ENCODE data around the gene ABR.
"Not testable (repeated sequence)": the region's sequence is repeated elsewhere in the genome, so short reads cannot be mapped to it uniquely, and the experiment has no call there.

Gene ABR

DNA sequence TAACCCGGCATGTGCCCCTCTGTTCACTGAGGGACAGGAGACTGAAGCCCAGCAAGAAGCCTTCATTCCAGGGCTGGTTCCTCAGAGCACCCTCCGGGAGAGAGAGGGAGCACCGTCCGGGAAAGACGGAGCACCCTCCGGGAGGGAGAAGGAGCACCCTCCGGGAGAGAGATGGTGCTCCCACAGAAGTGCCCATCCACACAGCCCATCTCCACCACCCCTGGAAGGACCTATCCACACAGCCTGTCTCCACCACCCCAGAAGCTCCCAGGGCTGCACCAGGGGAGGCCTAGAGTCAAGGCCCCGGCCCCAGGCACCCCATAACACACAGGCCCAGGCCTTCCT is 88.6 kb downstream of the ABR start:
- no peak for DNase-seq

DNA sequence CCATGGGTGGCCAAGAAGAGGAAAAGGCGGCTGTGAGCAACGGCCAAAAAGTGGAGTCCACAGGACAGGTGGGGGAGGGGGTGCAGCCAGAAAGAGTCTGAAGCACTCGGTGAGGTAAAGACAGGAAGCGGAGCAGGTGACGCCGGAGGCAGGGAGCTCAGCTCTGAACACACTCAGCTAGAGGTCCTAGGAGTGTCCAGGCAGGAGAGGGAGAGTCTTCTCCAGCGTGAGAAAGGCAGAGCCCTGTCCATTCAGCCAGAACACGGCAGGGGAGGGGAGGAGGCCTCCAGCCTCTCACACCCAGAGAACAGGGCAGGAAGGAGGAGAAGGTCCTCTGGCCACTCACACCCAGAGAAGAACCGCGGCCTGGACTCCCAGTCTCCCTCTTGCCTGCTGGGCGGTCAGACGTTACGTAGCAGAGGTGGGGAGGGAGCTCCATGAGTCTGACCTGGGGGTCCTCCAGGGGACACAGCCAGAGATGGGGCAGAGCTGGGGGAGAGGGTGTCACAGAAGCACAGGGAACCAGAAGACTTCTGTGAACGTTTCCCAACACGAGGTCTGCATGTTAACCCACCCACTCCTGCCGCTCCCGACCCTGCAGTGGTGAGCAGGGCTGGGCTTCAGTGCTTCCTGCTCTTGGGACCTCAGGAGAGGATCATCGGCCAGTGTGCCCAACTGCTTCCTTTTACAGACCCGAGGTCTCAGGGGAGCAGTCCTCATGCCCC is 89.2 kb downstream of the ABR start:
- DNase-seq: no peak

DNA sequence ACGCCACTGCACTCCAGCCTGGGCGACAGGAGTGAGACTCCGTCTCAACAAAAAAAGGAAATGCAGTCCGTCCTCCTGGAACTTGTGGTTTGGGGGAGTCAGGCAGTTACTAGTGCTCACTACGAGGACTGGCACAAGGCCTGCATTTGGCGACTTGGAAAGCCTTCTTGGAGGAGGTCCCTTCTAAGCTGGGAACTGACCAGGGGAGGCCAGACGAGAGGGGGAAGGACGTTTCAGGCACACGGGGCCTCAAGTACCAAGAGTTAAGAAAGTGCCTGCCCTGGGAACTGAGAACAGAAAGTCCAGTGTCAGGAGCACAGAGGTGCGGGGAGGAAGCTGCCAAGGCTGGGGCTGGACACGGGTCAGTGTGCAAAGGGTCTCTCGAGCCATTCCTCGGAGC is 89.9 kb downstream of the ABR start:
- DNase-seq: no peak

DNA sequence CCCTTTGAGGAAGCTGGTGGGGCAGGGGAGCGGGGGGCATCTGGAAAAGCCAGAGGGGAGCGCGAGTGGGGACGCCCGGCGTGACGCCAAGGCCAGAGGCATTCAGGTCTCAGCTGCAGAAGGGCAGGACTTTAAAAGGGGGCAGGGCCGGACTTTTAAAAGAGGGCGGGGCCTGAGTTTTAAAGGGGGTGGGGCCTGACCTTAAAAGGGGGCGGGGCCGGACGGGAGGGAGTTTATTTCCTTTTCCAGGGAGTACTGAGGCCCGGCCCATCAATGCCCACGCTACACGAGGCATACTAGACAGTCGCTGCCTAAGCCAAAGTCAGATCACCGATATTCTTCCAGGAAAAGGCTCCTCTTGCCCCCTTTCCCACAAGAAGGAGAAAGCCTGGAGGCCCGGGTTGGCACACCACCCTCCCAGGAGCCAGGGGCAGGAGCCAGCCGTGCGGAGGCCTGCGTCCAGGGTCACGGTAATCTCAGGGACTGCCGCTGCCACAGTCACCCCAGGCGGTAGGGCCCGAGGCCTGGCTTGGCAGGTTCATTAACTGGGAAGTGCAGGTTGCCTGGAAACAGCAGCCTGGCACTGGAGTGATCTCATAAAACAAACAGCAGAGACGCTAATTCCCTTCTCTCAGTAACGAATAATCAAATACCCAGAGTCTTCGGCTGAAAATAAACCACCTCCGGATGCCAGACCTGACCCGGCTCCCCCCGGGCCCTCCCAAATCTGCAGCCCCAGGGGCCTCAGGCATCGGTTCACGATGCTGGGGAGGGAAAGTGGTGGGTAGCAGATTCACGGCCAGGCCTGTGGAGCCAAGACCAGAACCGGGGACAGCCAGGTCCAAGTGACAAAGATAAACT is 92.2 kb downstream of the ABR start:
- no peak for DNase-seq

DNA sequence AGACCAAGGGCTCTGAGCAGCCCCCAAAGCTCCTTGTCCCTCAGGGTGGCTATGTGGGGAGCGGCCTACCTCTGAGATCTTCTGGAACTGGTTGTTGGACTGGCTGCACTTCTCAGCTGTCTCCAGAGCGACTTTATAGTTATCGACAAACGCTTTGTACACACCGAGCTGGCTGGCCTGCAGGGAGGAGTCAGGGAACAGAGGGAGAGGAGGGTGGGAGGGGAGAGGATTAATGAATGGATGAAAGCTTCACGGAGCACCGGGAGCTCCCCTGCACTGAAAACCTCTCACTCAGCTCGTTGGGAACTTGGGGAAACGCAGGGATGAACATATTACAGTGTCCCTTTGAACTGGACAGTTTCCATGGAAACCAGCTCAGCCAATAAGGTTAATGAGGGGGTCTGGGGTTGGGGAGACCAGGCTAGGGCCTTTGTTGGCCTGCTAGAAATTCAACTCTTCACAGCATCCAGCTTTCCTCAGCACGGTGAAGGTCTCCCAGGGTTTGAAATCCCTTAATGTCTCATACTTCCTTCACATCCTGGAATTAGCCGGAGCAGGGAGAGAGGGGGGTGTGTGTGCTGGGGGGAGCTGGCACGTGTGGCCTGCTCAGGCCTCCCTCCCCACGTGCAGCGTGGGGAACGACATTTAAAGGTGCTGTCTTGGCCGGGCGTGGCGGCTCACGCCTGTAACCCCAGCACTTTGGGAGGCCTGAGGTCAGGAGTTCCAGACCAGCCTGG is 96.2 kb downstream of the ABR start:
- DNase-seq: no peak

DNA sequence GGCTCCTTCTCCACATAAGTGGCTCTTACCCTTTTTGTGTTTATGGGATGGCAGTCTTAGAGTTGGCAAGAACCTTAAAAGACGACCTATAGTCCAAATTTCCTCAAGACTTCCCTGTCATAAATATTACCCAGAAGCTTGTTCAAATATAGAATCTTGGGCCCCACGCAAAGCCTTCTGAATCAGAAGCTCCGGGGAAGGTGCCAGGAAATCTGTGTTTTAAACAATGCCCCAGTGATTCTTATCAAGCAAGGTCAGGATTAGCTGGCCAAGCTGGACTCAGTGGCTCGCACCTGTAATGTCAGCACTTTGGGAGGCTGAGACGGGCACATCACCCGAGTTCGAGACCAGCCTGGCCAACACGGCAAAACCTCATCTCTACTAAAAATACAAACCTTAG is 97.2 kb downstream of the ABR start:
- no peak for DNase-seq

DNA sequence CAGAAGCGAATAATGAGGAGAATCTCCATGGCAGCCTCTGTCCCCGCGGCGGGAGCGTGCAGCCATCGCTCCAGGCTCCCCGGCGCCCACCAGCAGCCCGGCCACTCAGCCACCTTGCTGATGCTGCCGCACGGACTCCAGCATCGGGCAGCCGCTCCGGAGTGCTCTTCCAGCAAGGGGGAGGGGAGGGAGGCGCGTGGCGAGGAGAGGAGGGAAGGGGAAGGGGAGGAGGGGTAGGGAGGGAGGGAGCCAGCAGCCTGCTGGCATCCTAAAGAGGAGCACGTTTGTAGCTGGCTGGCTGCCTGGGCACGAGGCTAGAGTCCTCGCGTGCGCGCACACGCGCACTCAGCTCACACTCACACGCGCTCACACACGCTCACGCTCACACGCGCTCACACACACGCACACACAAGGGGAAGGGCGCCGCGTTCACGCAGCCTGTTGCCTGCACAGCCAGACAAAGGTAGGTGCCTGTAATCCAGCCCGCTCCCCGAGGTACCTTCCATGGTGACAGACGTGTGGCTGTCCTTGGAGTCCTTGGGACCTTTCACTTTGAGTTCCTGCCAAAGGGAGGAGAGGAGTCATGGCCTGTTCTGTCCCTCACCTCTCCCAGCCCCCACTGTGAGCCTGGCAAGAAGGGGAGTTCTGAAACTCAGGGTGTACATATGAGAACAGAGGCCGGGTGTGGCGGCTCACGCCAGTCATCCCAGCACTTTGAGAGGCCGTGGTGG is 100.8 kb downstream of the ABR start:
- DNase-seq: no peak

DNA sequence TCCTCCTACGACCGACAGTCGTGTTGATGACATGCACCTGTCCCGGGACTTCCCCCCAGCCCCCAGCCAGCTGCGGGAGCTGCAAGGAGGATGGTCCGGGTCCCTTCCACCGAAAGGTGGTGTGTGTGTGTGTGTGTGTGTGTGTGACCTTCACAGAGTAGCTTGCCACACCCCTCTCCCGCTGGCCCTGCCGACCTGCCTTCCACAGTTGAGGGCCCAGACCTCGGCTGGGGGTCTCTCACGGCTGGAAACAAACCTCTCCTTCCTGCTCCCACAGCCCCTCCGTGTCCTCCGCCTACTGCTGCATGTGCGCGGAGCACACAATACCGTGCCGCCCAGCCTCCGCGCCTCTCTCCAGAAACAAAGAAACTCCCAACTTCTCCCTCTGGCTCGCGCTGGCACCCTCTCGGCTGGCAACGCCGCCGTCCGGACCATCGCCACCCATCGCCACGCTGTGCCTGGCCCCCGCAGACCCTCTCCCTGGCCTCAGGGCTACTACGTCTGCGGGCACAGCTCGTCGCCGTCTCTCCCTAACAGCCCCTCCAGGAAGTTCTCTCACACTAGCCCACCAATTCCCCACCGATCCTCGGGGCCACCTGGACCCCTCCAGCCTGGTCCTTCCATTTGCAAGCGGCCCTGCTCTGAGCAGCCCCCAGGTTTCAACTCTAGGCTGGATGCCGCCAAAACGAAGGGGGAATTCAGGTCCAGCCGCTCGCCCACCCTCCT is 101.6 kb downstream of the ABR start:
- no peak for DNase-seq

DNA sequence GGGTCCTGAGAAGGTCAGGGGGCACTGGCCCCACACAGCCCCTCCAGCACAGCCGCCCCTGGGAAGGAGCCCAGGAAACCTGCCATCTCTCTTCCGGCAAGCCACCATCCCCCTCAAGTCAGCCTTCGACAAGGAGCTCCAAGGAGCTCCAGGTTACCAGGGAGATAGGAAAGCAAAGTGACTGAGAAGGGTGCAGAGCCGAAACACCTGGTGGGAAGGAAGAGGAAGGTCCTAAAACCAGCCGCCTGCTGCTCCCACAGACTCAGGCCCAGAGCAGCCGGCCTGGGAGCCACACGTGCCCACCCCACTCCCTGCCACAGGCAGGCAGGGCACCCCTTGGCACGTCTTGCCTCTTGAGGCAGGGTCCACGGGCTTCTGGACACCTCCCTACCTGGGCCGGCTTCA is 102.2 kb downstream of the ABR start:
- no peak for DNase-seq

DNA sequence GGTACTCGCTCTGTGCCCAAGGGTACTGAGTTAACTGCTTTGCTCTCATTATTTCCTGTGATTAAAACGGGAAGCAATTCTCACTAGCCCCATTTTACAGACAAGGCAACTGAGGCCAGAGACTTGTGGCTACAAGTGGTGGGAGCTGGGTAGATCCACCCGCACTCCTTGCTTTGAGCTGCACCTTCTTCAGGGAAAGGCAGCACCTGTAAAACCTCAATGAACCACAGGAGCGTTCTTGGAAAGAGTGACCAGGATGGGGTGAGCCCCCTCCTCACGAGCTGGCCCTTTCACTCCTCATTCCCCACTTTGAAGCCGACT is 102.8 kb downstream of the ABR start:
- no peak for DNase-seq

DNA sequence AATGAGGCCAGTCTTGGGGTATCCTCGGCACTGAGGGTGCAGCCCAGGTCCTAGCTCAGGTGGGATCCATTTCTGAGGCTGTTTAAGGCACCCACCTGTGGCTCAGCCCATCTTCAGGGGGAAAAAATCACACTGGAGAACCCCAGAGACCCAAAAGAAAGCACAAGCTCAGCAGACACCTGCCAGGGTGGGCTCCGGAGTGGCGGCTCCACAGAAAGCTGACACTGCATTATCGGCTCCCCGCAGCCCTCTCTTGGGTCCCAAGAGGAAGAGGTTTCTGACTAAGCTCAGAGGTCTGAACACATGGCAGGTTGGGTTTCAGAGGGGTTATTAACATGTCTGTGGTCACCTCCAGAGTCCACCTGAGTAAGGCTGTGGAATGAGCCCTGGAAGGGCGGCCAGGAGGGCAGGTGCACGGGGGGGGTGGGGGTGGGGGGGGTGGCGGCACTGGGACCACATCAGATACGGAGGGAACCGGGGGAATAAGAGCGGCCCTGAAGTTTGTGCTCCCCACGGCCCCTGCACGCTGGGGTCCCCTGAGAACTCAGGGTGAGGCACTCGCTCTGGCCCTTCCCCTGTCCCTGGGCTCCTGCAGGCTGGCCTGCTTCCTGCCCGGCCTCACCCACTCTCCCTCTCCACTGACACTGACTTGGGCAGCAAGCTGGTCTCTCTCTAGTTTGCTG is 103.3 kb downstream of the ABR start:
- DNase-seq: no peak

DNA sequence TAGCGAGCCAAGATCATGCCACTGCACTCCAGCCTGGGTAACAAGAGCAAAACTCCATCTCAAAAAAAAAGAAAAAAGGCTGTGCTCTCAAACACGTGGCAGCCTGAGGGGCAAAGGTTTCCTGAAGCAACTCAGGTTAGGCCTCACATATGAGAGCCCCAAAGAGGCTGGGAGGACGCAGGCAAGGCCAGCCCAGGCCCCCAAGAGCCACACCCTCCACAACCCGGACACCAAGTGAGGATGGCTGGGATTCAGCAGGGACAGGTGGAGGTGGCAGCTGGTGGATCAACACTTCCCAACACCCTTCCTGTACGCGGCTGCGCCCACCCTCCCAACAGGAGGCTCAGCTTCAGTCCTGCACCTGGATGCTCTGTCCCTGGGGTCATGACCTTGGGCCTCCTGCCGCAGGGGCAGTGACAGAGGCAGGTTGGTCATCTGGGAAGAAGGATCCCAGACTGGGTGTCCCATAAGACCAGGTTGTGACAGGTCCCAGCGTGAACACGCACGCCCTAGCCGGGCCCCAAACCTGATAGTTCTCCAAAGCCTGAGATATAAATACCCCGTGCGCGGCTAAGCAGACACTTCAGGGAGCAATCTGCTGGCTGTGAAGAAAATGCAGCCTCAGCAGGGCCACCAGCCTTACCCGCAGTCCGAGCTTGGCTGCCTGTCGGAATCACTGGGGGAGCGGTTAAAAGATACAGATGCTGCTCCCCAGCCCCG is 104.7 kb downstream of the ABR start:
- no peak for DNase-seq

DNA sequence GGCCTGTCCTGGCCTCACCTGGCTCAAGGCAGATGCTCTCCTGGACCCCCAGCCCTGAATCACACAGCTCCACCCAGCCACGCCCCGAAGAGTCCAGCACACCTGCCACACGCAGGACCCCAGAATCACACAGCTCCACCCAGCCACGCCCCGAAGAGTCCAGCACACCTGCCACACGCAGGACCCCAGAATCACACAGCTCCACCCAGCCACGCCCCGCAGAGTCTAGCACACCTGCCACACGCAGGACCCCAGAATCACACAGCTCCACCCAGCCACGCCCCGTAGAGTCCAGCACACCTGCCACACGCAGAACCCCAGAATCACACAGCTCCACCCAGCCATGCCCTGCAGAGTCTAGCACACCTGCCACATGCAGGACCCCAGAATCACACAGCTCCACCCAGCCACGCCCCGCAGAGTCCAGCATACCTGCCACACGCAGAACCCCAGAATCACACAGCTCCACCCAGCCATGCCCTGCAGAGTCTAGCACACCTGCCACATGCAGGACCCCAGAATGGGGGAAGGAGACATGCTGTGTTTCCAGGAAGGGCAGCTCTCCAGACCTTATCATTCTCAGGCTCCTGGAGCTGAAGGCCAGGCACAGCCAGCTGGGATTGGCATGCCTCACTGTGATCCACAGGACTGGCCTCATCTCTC is 105.7 kb downstream of the ABR start:
- DNase-seq: not testable (repeated sequence)

DNA sequence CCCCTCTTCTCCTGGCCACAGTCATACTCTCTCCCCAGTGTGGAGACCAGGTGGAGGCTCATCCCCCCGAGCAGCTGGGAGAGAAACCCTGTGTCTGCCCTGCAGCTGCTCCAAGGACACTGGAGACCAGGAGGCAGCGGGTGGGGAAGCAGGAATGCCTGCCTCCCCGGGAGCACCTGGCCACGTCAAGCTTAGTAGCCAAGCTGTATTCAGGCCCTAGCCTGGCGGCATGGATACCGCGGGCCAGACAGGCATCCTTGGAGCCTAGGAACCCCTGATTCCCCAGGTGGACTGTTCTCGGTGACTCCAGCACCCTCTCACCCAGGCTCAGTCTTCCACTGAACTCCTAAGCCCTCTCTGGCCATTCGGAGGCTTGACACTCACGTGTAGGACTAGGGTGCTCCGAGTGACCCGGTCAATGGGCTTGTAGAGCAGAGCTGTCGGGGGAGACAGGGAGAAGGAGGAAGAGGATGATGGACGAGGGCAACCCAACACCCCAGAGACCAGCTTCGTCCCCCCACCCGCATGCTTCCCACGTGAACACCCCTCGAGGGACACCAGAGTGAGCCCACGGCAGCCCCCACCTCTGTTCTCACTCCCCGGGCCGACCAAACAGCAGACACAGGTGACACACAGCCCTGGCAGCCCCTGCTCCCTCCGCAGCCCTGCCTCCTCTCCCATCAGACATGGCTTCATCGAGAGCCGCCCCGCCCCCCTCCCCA is 106.4 kb downstream of the ABR start:
- no peak for DNase-seq

DNA sequence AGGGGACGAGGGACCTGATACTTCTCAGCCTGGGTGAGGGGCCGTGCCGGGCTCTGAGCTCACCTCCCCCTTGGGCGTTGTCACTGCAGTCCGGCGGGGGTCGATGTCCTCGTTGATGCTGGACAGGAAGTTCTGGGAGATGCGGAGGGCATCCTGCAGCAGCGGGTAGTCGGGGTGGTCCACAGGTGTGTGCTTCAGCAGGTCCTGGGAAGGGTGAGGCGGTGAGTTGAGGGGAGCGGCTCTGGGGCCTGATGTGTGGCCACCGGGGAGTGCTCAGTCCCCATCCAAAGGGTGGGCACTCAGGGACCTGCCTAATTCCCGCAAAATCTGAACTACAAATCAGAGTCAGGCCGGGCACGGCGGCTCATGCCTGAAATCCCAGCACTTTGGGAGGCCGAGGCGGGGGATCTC is 107.2 kb downstream of the ABR start:
- DNase-seq: no peak

DNA sequence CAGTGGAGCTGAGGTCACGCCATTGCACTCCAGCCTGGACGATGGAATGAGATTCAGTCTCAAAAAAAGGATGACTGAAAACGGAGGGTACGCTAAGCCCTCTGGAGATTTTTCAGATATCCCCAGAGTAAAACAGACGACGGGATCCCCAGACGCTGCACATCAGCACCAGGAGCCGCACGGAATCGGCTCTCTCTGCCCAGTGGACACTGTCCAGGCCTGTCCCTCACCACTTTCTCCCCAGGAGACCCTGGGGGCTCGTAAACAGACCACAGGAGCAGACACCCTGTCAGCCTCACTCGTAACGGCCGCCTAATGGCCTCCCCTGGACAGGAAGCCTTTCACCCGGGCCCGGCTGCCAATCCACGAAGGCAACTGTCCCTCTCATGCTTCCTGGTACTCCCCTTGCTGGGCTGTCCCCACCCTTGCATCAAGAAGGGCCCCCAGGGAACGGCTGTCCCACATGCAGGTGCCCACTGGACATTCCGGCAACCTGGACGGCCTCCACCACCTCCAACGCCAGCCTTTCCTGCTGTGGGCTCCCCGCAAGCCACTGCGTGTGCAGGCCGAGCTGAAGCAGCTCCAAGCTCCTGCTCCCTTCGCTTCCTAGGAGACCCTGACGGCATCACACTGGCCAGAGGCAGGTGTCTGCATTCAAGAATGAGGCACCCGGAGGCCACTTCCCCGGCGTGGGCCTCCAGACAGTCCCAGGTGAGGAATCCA is 108.5 kb downstream of the ABR start:
- no peak for DNase-seq

DNA sequence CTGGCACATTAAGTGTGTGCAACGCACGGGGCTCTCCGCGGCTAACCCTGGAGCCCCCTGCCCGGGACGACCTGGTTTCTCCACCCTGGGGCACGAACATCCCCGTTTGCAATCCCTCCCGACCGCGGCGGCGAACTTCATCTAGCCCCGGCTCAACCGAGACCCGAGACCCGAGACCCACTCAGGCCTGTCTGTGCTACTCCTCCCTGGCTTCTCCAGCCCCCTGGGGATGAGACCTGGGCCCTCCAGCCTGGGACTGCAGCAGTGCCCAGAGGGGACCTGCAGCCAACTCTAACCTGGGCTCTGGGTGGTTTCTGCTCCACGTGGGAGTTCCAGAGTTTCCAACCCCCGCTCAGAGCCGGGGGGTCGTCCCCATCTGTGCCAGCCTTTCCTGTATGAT is 109.4 kb downstream of the ABR start:
- DNase-seq: no peak

DNA sequence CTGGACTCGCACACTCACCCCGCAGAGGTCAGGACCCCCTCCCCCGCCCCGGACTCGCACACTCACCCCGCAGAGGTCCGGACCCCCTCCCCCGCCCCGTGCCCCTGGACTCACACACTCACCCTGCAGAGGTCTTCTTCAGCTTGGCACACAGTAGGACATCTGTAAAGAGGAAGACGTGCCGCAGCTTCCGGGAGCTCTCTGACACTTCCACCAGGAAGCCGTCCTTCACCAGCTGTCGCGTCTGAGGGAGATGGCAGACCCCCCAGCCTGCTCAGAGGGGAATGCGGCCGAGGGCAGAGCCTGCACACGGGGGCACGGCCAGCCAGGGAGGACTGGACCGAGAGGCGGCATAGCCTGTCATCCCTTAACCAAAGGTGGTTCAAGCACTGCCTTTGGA is 109.9 kb downstream of the ABR start:
- no peak for DNase-seq

DNA sequence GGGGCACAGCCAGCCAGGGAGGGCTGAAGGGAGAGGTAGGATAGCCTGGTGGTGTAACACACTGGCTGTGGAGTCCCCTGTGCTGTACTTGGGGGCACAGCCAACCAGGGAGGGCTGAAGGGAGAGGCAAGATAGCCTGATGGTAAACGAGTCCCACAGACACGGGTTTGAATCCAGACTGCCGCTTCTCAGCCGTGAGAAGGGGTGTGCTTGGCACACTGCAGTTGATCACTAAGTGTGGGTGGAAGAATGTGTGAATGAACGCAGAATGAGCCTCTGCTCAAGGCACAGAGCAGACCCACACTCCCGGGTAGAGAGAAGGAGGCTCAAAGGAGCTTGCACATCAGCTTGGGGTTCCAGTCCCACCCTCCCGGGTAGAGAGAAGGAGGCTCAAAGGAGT is 111.4 kb downstream of the ABR start:
- no peak for DNase-seq

All from activated naive CD4-positive, alpha-beta T cell (primary cell).